GM12892 (cell line): ENCODE measurements around the gene GABRG3.

ENCODE experiments used
- DNase-seq: peaks from one replicate; pipeline ENCODE4 v3.0.0; 2011; ENCODE audit not compliant: insufficient read length
- FAIRE-seq: peaks from 2 replicates; lab custom pipeline; 2011; peaks lifted over from hg19 to GRCh38; lab: Jason Lieb, UNC
- POLR2A ChIP-seq: IDR thresholded peaks from 2 replicates; pipeline ENCODE4 v1.6.1; 2011; ENCODE audit warnings: low read depth, low read length, control low read depth
- POLR2AphosphoS5 ChIP-seq: IDR thresholded peaks from 2 replicates; pipeline ENCODE4 v1.6.1; 2011; ENCODE audit warnings: low read depth, low read length, control low read depth
- TAF1 ChIP-seq: IDR thresholded peaks from 2 replicates; pipeline ENCODE4 v1.6.1; 2011; ENCODE audit warnings: low read depth, mild to moderate bottlenecking, control low read depth, low read length, borderline replicate concordance

GABRG3 gene

GRCh38 chr15:27532358-27532757 lies 561.4 kb downstream of the GABRG3 start:
- FAIRE-seq (no peak), DNase-seq (no peak)
- TF ChIP-seq POLR2AphosphoS5 (no peak), POLR2A (no peak), TAF1 (no peak)

GRCh38 chr15:27535445-27536129 lies 564.6 kb downstream of the GABRG3 start:
- DNase-seq, result no peak
- no peak for FAIRE-seq
- TF ChIP-seq POLR2AphosphoS5 (no peak), POLR2A (no peak), TAF1 (no peak)

DNA sequence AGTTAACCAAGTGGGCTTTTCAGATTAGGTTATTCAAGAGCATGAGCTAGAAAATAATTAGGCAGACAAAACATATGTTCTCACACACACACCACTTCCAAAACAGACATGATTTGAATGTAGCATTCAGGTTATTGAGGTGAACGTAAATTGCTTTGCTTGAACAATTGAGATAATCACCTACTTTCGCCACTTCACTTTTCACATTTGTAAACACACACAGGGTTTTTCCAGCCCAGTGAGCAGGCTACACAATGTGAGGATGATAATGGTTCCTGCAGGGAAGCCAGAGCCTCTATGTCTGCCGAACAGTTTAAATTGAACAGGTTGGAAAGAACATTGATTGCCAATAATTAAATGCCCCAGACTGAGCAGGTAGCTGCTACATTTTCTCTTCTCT lies 567.3 kb downstream of the GABRG3 start:
- no peak for FAIRE-seq
- no peak for TF ChIP-seq POLR2AphosphoS5
- no peak for TF ChIP-seq TAF1
- no peak for TF ChIP-seq POLR2A
- no peak for DNase-seq

GRCh38 chr15:27541581-27541980 lies 570.6 kb downstream of the GABRG3 start:
- no peak for FAIRE-seq
- TF ChIP-seq POLR2AphosphoS5 (no peak), TAF1 (no peak), POLR2A (no peak)

DNA sequence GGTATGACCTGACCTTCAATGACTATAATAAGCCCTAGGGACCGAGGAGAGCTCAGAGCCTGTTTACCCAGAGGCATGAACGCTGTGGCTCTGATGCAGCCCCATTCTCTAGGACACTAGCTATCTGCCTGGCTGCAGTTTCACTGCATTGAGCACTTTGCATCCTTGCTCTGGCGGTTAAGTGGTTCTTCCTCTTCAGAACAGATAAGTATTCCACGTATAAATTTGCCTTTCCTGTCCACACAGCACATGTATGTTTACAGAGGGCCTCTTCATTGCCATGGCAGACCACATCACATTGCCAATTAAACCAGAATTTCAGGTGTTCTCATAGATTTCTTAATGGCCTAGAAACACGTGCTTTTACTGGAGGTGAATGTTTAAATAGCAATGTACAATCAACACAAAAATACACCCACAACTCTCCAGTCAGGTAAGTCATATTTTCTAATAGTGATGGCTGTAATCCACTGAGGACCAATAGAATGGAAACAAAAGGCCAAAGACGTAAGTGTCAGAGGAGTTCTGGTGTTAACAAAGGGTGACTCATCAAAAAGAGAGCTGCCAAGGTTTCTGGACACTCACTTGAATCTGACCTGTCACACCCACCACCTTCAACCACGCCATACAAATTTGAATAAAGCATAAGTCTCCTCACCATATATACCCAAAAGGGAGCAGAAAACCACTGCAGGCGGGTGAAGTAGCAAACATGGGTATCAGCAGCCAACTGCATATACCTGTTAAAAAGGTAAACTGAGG lies 574.7 kb downstream of the GABRG3 start:
- FAIRE-seq, result no peak
- DNase-seq, result no peak
- no peak for TF ChIP-seq POLR2AphosphoS5

More at GRCh38 chr15:27541581-27541980, 570.6 kb downstream of the GABRG3 start:
- DNase-seq, result no peak

- FAIRE-seq (no peak), DNase-seq (no peak)
- TF ChIP-seq TAF1 (no peak), POLR2AphosphoS5 (no peak), POLR2A (no peak)
Observed at GRCh38 chr15:27549746-27550145, 578.8 kb downstream of the GABRG3 start.

DNA sequence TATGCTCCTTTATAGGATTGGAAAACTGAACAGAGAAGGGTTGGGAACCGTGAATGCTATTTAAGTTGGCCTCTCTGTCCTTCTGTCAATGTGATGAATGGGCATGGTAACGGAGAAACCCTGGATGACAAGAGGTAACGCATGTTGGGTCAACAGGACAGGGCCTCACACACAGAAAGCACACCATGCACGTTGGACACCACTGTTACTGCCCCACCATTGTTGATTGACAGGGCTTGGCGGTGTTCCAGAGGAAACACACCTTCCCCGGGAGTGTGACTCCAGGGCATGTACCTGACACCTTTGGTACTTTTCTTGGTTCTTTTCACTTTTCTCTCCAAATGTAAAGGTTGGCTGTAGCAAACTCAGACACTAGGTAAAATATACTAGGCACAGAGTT lies 579.7 kb downstream of the GABRG3 start:
- no peak for TF ChIP-seq POLR2A
- no peak for TF ChIP-seq TAF1
- TF ChIP-seq POLR2AphosphoS5, result no peak
- no peak for FAIRE-seq
- no peak for DNase-seq

DNA sequence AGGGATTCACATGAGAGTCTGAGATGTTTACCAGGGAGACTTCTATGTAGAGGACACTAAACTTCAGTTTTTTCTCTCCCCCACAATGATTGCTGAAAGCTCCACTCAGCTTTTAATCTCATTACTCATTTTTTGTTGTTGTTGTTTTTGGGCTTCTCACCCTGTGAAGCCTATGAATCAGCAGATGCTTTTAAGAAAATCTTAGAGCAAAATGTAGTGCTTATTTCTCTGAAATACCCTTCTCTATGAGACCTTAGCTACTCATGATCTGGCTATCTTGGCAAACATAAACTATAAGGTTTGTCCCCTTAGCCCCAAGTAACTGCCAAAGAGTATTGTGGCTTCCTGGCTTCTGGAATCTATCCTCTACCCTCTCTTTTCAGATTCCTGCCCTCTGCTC lies 590.8 kb downstream of the GABRG3 start:
- TF ChIP-seq POLR2A (no peak), TAF1 (no peak), POLR2AphosphoS5 (no peak)
- DNase-seq, result no peak
- no peak for FAIRE-seq

- DNase-seq (no peak), FAIRE-seq (no peak)
- no peak for TF ChIP-seq POLR2AphosphoS5
- no peak for TF ChIP-seq POLR2A
- TF ChIP-seq TAF1, result no peak
Observed at GRCh38 chr15:27563765-27564370, 592.9 kb downstream of the GABRG3 start.

DNA sequence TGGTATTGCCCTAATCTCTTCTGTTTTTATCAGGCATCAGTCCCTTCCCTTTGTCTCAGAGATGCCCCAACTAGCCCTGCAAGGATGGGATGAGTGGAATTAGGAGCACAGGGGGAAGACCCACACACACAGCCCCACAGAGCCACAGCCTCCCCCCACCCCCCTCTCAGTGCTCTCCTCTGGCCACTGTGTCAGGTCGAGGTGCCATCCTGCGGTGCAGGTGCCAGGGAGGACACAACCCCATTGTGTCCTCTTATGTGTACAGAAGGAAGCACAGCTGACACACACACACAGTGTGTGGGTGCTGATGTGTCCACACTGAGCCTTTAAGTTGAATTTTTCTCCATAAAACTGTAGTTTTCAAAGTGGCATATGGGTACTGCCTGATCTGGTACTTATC lies 593.7 kb downstream of the GABRG3 start:
- TF ChIP-seq TAF1, result no peak
- DNase-seq (no peak), FAIRE-seq (no peak)

DNA sequence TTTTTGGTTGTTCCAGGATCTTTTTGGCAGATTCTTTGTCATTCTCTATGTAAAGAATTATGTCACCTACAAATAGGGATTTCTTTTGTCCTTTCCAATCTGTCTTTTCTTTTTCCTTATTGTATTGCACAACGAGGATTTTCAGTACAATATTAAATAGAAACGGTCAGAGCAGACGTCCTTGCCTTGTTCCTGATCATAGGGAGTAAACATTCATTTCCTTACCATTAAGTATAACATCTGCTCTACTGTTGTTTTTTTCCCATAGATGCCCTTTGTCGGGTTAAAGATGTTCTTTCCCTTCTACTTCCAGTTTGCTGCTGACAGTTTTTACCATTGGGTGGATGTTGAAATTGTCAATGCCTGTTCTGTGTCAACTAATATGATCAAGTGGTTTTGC lies 599.8 kb downstream of the GABRG3 start:
- DNase-seq (no peak), FAIRE-seq (no peak)
- TF ChIP-seq POLR2A (no peak), POLR2AphosphoS5 (no peak), TAF1 (no peak)
